Nucleus accumbens (tissue), 56 donors: ENCODE results near the gene TRIM46.

Experiments
- DNase-seq, 56 donors: peaks; one replicate each; lab custom pipeline; 2025; lab: John Stamatoyannopoulos, UW

TRIM46 gene, protein sequence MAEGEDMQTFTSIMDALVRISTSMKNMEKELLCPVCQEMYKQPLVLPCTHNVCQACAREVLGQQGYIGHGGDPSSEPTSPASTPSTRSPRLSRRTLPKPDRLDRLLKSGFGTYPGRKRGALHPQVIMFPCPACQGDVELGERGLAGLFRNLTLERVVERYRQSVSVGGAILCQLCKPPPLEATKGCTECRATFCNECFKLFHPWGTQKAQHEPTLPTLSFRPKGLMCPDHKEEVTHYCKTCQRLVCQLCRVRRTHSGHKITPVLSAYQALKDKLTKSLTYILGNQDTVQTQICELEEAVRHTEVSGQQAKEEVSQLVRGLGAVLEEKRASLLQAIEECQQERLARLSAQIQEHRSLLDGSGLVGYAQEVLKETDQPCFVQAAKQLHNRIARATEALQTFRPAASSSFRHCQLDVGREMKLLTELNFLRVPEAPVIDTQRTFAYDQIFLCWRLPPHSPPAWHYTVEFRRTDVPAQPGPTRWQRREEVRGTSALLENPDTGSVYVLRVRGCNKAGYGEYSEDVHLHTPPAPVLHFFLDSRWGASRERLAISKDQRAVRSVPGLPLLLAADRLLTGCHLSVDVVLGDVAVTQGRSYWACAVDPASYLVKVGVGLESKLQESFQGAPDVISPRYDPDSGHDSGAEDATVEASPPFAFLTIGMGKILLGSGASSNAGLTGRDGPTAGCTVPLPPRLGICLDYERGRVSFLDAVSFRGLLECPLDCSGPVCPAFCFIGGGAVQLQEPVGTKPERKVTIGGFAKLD

DNA sequence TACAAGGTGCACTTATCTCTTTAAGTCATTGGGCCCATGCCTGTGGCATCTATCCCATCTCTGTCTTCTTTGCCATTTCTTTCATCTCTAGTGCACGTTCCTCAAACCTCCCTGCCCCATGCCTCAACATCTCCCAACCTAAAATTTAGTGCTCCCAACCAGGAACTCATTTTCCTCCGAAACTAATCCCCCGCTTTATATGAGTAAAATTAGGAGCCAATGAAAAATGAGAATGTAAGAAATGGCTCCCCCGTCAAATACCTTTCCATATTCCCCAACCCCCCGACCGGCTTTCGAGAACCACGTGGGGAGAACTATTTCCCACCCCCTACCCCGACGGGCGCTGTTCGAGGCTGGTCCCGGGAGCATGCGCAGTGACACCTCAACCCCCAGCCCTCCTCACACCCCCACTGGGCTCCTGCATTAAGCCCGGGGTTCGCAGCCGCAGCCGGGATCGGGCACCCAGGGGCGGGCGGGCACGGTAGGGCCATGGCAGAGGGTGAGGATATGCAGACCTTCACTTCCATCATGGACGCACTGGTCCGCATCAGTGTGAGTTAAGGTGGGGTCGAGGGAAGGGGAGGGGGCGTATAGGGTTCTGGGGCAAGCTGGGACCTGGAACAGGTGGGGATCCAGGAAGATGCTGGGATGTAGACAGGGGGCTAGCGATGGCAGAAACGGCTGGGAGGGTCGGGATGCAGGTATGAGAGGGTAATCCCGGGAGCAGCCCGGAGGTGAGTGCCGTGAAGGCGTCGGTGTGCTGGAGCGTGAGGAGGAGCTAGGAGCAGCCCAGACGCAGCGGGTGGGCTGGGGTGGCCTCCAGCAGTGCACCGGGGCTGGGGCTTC, at the start of gene TRIM46:
Gene TRIM46 (plus strand): TSS at position 372 of the 846 bp plus-strand sequence. CDS start 118 bp downstream, at position 490.
- DNase-seq, result peak in 48 of 56 donors; percentile 24 to 88 (median 60)

DNA sequence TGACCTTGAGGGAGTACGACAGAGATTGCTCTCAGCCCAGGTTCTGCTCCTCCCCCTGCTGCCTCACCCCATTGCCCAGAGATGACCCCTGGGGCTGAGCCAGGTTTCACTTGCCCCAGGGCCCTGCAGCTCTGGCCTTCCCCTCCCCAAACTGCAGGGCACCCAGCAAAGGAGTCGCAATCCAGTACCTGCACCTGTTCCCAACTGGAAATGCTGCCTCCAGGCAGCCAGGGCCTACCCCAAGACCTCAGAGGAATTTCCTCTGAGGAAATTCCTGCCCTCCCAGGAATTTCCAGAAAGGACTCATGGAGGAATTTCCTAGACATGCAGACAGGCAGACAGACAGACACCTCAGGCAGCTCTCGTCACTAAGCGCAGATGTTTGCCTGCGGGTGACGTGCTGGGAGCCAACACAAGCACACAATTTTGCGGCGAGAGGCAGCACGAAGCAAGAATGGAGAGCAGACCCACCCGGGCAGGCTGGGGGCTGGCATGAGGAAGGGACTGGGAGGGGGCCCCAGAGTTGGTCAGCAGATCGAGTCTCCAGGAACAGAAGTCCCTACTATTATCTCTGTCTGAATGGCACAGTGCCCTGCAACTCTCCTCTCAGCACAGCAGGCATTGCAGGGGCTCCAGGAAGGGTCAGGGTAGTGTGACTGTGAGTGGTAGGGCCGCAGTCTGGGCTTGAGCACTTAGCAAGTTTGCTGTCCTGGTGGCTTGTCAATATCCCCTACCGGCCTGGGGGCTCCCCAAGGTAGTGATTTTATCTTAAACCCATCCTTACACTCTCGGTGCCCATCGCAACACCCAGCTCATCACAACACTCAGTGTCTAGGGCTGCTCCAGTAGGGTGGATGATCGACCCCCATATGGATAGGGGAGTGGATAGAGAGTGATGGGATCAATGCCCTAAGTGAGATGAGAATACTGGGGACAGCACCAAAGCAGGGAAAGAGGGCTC, 48.9 kb upstream of the TRIM46 start:
- peak in 8 of 56 donors; percentile 3 to 32 (median 14) for DNase-seq

DNA sequence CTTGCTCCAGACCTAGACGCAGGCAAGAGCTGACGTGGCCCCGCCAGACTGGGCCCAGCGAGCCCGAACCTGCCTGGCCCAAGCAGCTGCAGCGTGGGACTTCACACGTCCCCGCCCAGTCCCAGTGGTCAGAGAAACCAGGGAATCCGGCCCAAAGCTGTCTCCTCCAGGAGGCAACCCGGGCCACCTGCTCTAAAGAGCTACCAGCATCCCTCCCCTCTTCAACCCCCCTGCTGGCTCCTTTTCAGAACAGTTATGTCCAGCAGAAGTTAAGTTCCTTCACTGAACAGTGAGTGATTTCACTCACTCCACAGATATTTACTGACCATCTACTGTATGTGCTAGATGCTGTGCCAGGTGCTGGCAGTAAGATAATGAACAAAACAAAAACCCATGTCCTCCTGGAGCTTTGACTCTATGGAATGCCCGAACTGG, 48.1 kb upstream of the TRIM46 start:
- peak in 8 of 56 donors; percentile 13 to 47 (median 26) for DNase-seq

DNA sequence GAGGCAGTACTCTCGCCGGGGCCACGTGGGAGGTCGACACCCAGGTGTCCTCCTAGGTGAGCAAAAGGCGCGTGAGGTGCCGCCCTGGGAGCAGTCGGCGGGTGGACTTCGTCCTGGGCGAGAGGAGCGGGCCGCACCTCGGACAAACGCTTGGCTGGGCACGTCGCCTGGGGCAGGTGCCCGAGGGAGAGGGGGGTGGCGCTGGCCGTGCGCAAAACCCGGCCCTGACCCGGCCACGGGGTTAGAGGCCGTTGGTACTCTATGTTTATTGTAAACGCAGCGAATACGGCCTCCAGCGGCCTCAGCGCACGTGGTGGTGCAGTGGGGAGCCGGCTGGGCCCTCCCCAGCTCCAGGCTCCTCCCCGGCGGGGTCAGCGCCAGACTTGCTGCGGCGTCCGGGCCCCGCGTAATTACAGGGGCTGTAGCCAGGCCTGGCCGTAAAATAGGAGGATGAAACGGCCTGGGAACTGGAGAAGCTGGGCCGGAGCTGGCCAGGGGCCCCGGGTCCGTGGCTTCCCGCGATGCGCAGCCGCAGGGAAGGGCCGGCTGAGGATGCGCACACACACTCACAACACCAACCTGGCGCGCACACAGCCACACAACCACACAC, 47.6 kb upstream of the TRIM46 start:
- DNase-seq, result peak in 54 of 56 donors; percentile 42 to 93 (median 77)

DNA sequence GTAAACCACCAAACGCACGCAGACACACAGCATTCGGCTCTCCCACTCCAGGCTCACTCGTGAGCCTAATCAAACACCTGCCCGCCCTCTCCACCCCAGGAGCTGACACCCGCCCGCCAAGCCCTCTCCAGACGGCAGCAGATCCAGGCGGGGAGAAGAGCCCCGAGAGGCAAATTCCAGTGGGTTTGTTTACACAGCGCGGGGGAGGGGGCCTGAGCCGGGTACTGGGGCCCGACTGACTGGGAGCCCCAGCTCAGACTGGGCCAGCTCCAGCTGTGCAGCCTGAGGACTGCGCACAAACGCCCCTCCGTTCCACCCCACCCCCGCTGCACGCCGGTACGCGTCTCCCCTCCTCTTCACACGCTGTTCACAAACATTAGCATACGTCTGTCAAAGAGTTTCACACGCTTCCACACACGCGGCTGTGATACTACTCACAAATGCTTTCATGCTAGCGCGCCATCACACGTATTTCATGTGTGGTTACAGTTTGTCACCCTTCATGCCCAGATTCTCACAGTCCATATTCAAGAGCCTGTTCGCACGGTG, 47.0 kb upstream of the TRIM46 start:
- peak in 49 of 56 donors; percentile 38 to 89 (median 78) for DNase-seq

DNA sequence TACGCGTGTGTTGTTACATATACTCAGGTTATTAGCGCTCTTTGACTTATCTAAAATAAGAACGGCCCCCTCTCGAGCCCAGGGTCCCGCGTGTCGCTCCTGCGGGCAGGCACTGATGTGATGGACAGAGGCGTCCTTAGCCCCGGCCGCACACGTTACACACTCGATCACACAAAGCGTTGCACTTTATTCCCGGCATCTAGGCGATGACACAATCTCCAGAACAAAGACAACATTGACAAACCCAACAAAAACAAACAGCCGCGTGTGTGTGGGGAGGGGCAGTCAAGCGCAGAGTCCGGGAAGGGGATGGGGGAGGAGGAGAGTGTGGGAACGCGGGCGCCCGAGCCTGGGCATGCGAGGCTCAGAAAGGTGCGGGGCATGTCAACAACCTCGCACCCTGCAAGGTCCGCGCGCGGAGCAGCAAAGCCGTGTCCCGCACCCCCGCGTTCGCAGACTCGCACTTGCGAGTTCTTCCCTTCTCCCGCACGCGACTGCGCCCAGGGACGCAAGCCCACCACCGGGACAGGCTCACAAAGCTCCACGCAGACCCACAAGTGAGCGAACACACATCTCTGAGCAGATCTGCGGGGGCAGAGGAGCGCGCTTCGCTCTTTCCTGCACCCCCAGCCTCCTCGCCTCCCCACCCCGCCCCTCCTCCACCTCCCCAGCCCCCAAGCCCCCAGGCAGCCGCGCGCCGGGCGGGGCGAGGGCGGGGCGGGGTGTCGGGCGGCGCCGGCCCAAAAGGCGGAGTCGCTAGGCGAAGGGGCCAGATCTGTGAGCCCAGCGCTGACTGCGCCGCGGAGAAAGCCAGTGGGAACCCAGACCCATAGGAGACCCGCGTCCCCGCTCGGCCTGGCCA, 46.3 kb upstream of the TRIM46 start, which contains the start of gene EFNA1:
Gene EFNA1 (plus strand): TSS at position 772 of the 862 bp plus-strand sequence. CDS start 102 bp downstream, outside the sequence.
- peak in 55 of 56 donors; percentile 54 to 95 (median 86) for DNase-seq

DNA sequence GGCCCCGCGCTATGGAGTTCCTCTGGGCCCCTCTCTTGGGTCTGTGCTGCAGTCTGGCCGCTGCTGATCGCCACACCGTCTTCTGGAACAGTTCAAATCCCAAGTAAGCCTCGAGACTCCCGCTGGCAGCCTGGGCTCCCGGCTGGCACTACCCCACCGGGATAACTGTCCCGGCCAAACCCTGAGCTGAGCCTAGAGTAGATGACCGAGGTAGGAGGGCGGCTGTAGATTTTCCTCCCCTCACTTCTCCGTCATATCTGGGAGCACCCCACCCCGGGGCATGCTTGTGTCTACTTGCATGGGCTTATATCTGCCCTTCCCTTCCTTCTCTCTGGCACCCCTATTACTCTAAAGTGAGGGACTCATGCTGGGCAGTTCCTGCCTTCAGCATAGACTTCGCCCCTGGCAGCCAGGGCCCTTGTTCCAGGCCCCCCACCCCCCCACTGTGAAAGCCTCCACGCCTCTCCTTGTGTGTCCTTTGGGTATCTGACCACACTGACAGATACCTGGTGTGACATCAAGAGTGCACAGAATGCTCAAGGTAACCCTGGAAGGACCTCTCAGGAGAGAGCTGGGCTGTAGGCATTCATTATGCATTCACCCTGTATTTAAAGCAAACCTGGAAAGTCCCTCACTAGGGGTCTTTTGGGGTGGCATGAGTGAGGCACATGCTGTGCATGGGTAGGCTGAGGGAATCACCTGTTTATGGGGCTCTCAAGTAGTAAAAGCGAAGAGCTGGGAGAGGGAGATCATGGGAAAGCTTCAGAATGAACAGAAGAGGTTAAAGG, 45.5 kb upstream of the TRIM46 start:
- DNase-seq, result peak in 2 of 56 donors; percentile 31 to 46

DNA sequence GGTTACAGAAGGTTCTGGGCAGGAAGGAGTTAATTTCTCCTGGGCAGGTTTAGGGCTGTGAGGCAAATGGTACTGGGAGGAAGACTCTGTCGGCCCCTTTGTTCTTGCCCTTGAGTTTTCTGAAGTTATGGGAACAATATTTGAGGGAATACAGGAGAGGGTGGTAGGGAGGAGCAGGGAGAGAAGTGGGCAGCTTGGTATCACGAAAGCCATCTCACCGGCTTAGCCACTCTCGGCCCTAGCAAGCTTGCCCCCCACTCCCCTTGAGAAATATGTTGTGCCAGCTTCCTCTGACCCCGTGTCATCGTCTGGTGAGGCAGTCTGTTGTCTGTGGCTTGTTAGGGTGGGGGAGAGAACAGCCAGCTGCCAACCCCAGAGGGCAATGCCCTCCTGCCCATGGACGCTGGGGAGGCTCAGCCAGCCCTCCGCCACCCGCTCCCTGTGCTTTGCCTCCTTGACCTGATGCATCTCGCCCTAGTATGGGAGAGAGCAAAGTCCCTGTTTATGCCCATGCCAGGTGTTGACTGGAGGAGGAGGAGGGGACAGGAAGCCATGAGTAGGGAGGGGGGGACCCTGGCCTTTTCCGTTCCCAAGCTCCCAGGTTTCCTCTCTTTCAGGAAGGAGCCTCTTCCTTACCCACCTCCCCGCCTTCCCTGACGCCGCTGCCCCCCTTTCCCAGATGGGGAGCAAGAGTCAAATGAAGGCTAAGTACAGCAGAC, 44.7 kb upstream of the TRIM46 start:
- peak in 47 of 56 donors; percentile 10 to 75 (median 45) for DNase-seq

DNA sequence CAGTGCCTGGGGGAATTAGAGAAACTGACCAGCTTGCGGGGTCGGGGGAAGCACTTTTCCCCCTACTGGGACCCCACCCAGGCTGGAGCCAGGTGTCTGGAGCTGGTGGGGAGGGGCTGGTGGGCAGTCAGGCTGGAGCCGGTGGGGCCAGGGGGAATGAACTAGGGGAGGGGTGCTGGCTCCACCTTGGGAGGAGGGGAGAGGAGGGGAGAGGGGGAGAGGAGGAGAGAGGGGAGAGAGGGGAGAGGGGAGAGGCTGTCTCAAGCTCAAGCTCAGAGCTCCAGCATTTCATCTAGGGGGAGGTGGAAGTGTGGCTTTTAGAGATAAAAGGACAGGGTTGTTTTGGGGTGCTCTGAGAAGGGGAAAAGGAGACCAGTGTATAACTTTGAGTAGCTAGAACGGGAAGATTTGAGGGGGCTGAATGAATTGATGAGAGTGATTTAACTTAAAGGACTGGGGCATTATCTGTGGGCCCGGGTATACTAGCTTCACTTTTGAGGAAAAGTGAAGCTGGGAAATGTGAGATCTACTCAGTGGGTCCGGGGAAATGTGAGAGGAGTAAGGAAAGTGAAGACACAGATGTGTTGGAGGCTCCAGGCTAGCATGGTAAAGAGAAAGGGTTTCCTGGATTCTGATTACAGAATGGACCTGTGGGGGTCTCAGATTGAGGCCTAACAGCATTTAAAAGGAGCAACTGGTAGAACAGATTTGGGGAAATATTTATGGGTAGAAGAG, 43.2 kb upstream of the TRIM46 start:
- DNase-seq, result no peak

DNA sequence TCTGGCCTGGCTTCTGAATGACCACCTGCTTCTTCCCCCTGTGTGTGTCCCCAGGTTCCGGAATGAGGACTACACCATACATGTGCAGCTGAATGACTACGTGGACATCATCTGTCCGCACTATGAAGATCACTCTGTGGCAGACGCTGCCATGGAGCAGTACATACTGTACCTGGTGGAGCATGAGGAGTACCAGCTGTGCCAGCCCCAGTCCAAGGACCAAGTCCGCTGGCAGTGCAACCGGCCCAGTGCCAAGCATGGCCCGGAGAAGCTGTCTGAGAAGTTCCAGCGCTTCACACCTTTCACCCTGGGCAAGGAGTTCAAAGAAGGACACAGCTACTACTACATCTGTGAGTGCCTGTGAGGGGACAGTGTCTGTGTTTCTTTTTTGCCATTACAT, 42.4 kb upstream of the TRIM46 start:
- DNase-seq, result no peak

DNA sequence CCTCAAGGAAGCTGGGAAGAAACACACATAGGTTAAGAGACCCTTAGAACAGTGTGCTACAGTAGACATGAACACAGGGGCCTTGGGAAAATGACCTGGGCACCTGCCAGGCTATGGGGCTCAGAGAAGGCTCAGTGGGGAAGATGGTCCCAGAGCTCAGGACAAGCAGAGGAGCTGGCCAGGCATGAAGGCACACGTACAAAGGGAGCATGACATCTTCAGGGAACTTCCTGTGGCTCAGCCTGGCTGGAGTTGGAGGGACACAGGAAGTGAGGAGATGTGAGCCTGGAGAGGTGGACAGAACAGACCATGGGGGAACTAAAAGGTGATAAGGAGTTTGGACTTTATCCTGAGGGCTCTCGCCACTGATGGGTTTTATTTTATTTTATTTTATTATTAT, 41.8 kb upstream of the TRIM46 start:
- DNase-seq, result no peak

DNA sequence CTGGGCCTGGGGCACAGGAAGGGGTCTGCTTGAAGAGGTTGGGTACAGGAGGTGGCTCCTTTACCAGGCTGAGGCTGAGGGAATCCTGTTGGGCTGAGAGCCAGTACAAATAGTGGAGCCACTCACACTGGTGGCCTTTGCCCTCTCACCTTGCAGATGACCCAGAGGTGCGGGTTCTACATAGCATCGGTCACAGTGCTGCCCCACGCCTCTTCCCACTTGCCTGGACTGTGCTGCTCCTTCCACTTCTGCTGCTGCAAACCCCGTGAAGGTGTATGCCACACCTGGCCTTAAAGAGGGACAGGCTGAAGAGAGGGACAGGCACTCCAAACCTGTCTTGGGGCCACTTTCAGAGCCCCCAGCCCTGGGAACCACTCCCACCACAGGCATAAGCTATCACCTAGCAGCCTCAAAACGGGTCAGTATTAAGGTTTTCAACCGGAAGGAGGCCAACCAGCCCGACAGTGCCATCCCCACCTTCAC, 39.8 kb upstream of the TRIM46 start:
- no peak for DNase-seq

DNA sequence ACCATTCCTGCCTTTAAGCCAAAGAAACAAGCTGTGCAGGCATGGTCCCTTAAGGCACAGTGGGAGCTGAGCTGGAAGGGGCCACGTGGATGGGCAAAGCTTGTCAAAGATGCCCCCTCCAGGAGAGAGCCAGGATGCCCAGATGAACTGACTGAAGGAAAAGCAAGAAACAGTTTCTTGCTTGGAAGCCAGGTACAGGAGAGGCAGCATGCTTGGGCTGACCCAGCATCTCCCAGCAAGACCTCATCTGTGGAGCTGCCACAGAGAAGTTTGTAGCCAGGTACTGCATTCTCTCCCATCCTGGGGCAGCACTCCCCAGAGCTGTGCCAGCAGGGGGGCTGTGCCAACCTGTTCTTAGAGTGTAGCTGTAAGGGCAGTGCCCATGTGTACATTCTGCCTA, 39.3 kb upstream of the TRIM46 start:
- DNase-seq, result no peak

DNA sequence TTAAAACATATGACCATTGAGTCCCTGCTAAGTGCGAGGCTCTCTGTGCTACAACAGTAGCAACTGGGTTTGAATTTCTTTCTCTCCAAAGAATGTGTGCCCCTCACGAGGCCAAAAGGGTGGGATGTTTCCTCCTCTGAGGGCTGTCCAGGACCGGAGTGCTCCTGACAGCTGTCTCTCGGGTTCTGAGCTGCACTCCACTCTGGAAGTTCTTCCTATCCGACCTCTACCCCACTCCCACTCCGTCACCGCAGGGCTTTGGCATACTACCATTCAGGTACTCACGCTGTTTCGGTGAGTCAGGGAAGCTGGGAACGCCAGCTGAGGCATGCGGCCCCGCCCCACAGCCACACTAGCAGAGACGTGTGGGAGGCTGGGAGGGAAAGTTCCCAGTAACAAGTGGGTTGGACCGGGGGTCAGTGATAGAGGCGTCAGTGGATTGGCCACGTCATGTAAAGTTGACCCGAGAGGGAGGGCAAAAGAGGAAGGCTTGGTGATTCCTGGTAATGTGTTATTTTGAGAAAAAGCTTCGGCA, 38.7 kb upstream of the TRIM46 start:
- DNase-seq, result peak in 51 of 56 donors; percentile 23 to 86 (median 58)
